Measurements from ENCODE around the gene CIAO2B. TPM values are rescaled to one million over a fixed set of nuclear protein-coding genes. Genes with fewer than 3 reads are reported as not detected.
A peak's percentile ranks its signal among the peaks of the same experiment; 100 is the strongest.
"Not testable (repeated sequence)": the region's sequence is repeated elsewhere in the genome, so short reads cannot be mapped to it uniquely, and the experiment has no call there.

Gene CIAO2B
- total RNA-seq, 4 donors from 2014 or later: 83.1 to 101 (median 95.5) TPM

GRCh38 chr16:66947302-66948065 lies 13.3 kb upstream of the CIAO2B start:
- Histone ChIP-seq H3K27ac (replicated peaks in 1 of 4) (peak overlapping the region in 1 of 4 donors; percentile 23), H3K36me3 (peaks cover 13 to 19% (median 16%) of the 10 kb centered on the region in 4 donors), H3K4me1 (peaks cover 16 to 25% (median 22%) of the 10 kb centered on the region in 4 donors), H3K27me3 (peaks cover 0 to 23% (median 0%) of the 10 kb centered on the region in 4 donors), H3K4me3 (peak overlapping the region; percentile 46 to 64 (median 60)), H3K9me3 (no peaks in the 10 kb centered on the region)
- under 1% methylated on average over 20 of the region's 23 CpGs for WGBS
- TF ChIP-seq, protein P1, sequence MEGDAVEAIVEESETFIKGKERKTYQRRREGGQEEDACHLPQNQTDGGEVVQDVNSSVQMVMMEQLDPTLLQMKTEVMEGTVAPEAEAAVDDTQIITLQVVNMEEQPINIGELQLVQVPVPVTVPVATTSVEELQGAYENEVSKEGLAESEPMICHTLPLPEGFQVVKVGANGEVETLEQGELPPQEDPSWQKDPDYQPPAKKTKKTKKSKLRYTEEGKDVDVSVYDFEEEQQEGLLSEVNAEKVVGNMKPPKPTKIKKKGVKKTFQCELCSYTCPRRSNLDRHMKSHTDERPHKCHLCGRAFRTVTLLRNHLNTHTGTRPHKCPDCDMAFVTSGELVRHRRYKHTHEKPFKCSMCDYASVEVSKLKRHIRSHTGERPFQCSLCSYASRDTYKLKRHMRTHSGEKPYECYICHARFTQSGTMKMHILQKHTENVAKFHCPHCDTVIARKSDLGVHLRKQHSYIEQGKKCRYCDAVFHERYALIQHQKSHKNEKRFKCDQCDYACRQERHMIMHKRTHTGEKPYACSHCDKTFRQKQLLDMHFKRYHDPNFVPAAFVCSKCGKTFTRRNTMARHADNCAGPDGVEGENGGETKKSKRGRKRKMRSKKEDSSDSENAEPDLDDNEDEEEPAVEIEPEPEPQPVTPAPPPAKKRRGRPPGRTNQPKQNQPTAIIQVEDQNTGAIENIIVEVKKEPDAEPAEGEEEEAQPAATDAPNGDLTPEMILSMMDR (IDR thresholded peaks at IDR 0.05): peak in 2 of 3 experiments; percentile 92 to 94
- TF ChIP-seq POLR2A (IDR thresholded peaks at IDR 0.05; ENCODE audit: low read depth) (peak; percentile 41), POLR2AphosphoS5 (IDR thresholded peaks at IDR 0.05) (peak in 1 of 2 donors; percentile 56), EP300 (IDR thresholded peaks at IDR 0.05) (no peak)
- peak; percentile 96 for DNase-seq (ENCODE audit: extremely low spot score)
- intact Hi-C loops (cut with DNase I): no loop called here

GRCh38 chr16:66946974-66947301 lies 12.7 kb upstream of the CIAO2B start:
- no peak for DNase-seq (ENCODE audit: extremely low spot score)
- intact Hi-C loops (cut with DNase I): no loop called here
- Histone ChIP-seq H3K27me3 (peaks cover 0 to 18% (median 0%) of the 10 kb centered on the region in 4 donors), H3K4me1 (peaks cover 16 to 25% (median 22%) of the 10 kb centered on the region in 4 donors), H3K27ac (replicated peaks in 1 of 4) (peak overlapping the region in 1 of 4 donors; percentile 23), H3K9me3 (no peaks in the 10 kb centered on the region), H3K4me3 (no peak overlapping the region), H3K36me3 (peaks cover 19 to 25% (median 22%) of the 10 kb centered on the region in 4 donors)
- no peak for TF ChIP-seq POLR2A (IDR thresholded peaks at IDR 0.05; ENCODE audit: low read depth)
- TF ChIP-seq EP300 (IDR thresholded peaks at IDR 0.05): no peak
- no peak for TF ChIP-seq POLR2AphosphoS5 (IDR thresholded peaks at IDR 0.05)
- TF ChIP-seq, protein P1 (IDR thresholded peaks at IDR 0.05): no peak
- WGBS: 20% methylated on average over 5 of the region's 5 CpGs

DNA sequence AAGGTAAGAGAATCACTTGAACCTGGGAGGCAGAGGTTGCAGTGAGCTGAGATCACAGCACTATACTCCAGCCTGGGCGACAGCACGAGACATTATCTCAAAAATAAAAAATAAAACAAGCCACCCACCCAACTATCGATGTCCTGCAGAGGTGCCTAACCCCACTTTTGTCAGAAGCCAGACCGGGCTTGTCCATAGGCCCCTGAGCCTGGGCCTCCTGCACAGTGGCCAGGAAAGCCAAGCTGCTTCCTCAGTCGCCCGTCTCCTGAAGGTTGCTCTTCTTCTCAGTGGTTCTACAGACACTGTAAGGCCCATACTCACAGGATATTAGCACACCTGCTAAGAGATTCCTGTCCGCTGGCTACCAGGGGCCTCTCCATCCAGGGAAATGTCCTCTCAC lies 12.3 kb upstream of the CIAO2B start:
- peaks cover 0 to 18% (median 0%) of the 10 kb centered on the region in 4 donors for H3K27me3 ChIP-seq
- TF ChIP-seq, protein P1 (IDR thresholded peaks at IDR 0.05): no peak
- TF ChIP-seq EP300 (IDR thresholded peaks at IDR 0.05) (no peak), POLR2AphosphoS5 (IDR thresholded peaks at IDR 0.05) (no peak), POLR2A (IDR thresholded peaks at IDR 0.05; ENCODE audit: low read depth) (no peak)
- H3K9me3 ChIP-seq: no peaks in the 10 kb centered on the region
- intact Hi-C loops (cut with DNase I): no loop called here
- peak overlapping the region in 1 of 4 donors; percentile 23 for H3K27ac ChIP-seq (replicated peaks in 1 of 4)
- peaks cover 23 to 29% (median 26%) of the 10 kb centered on the region in 4 donors for H3K36me3 ChIP-seq
- DNase-seq (ENCODE audit: extremely low spot score): no peak
- H3K4me3 ChIP-seq: no peak overlapping the region
- peaks cover 16 to 25% (median 22%) of the 10 kb centered on the region in 4 donors for H3K4me1 ChIP-seq
- 81% methylated on average over 7 of the region's 7 CpGs for WGBS

DNA sequence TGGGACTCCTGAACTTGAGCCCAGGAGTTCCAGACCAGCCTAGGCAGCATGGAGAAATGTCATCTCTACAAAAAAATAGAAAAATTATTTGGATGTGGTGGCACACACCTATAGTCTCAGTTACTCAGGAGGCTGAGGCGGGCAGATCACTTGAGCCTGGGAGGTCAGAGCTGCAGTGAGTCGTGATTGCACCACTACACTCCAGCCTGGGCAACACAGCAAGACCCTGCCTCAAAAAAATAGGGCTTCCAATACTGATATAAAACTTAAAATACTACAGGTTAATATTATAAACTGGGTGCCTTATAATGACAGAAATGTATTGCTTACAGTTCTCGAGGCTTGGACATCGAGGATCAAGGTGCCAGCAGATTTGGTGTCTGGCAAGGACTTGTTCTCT lies 11.7 kb upstream of the CIAO2B start:
- Histone ChIP-seq H3K27ac (replicated peaks in 1 of 4) (no peak overlapping the region), H3K4me3 (no peak overlapping the region), H3K9me3 (no peaks in the 10 kb centered on the region), H3K36me3 (peaks cover 29 to 35% (median 32%) of the 10 kb centered on the region in 4 donors), H3K4me1 (peaks cover 16 to 25% (median 22%) of the 10 kb centered on the region in 4 donors), H3K27me3 (peaks cover 0 to 16% (median 0%) of the 10 kb centered on the region in 4 donors)
- 87% methylated on average over 4 of the region's 4 CpGs for WGBS
- TF ChIP-seq, protein P1 (IDR thresholded peaks at IDR 0.05): no peak
- no peak for TF ChIP-seq POLR2AphosphoS5 (IDR thresholded peaks at IDR 0.05)
- DNase-seq (ENCODE audit: extremely low spot score): no peak
- intact Hi-C loops (cut with DNase I): no loop called here

DNA sequence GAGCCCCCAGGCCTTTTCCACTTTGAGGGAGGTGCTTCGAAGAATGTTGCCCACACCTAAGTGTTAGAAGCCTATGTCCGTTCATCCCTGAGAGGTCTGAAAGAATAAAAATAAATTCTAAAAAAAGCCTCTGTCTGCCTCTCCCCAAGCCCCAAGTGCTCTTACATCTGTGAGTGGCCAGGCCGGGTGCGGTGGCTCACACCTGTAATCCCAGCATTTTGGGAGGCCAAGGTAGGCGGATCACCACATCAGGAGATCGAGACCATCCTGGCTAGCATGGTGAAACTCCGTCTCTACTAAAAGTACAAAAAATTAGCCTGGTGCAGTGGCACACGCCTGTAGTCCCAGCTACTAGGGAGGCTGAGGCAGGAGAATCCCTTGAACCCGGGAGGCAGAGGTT lies 10.8 kb upstream of the CIAO2B start:
- WGBS: 88% methylated on average over 9 of the region's 9 CpGs
- H3K27ac ChIP-seq (replicated peaks in 1 of 4); H3K4me3 ChIP-seq; intact Hi-C loops (cut with DNase I); H3K9me3 ChIP-seq; DNase-seq (ENCODE audit: extremely low spot score): not testable (repeated sequence)
- Histone ChIP-seq H3K4me1 (peaks cover 16 to 25% (median 22%) of the 10 kb centered on the region in 4 donors), H3K27me3 (peaks cover 0 to 10% (median 0%) of the 10 kb centered on the region in 4 donors), H3K36me3 (peaks cover 39 to 45% (median 42%) of the 10 kb centered on the region in 4 donors)

All from esophagus muscularis mucosa (tissue), 4 donors.